ENCODE results near the gene ZNF491. TPM values are rescaled to one million over a fixed set of nuclear protein-coding genes. Genes with fewer than 3 reads are reported as not detected.
"Not testable (repeated sequence)": the region's sequence is repeated elsewhere in the genome, so short reads cannot be mapped to it uniquely, and the experiment has no call there.

Gene ZNF491
- total RNA-seq, 1 donor from 2014 or later, result not detected

DNA sequence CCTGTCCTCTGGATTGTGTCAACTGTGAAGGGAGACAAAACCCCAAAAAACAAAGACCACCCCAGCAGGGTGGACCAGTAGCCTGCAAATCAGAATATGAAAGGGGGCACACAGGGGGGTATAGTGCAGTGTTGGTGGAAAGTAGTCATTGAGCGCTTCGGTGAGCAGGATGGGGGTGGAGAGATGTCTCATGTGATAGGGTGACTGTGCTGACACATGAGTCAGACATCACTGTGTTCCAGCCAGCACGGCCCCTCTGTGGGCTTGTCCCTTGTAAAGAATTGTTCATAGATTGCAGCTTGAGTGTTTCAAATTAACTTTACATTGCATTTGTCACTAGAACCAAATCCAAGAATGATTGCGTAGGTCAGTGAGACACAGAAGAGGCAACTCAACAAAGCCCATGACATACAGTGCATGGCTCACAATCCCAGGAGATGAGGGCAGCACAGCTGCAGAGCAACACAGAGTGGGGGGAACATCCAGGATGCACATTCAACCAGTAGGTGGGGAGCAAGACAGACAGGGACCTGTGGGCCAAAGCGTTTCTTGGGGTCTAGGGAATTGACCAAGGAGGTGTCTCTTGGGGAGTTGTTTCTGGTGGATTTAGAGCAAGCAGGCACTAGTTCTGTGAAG is 23.3 kb downstream of the ZNF491 start:
- H3K27me3 Mint-ChIP-seq (ENCODE audit: unreplicated experiment), result no peaks in the 10 kb centered on the region
- no peak overlapping the region for H3K27ac Mint-ChIP-seq (ENCODE audit: unreplicated experiment)
- no peak for DNase-seq (ENCODE audit: low spot score)
- H3K9me3 Mint-ChIP-seq (ENCODE audit: unreplicated experiment), result peaks cover 16% of the 10 kb centered on the region
- H3K4me3 Mint-ChIP-seq (ENCODE audit: unreplicated experiment), result no peak overlapping the region
- peaks cover 12% of the 10 kb centered on the region for H3K36me3 Mint-ChIP-seq (ENCODE audit: low read depth, unreplicated experiment)
- H3K4me1 Mint-ChIP-seq (ENCODE audit: unreplicated experiment), result no peaks in the 10 kb centered on the region
- TF ChIP-seq, protein P1, sequence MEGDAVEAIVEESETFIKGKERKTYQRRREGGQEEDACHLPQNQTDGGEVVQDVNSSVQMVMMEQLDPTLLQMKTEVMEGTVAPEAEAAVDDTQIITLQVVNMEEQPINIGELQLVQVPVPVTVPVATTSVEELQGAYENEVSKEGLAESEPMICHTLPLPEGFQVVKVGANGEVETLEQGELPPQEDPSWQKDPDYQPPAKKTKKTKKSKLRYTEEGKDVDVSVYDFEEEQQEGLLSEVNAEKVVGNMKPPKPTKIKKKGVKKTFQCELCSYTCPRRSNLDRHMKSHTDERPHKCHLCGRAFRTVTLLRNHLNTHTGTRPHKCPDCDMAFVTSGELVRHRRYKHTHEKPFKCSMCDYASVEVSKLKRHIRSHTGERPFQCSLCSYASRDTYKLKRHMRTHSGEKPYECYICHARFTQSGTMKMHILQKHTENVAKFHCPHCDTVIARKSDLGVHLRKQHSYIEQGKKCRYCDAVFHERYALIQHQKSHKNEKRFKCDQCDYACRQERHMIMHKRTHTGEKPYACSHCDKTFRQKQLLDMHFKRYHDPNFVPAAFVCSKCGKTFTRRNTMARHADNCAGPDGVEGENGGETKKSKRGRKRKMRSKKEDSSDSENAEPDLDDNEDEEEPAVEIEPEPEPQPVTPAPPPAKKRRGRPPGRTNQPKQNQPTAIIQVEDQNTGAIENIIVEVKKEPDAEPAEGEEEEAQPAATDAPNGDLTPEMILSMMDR (IDR thresholded peaks at IDR 0.05; ENCODE audit: unreplicated experiment), result no peak

DNA sequence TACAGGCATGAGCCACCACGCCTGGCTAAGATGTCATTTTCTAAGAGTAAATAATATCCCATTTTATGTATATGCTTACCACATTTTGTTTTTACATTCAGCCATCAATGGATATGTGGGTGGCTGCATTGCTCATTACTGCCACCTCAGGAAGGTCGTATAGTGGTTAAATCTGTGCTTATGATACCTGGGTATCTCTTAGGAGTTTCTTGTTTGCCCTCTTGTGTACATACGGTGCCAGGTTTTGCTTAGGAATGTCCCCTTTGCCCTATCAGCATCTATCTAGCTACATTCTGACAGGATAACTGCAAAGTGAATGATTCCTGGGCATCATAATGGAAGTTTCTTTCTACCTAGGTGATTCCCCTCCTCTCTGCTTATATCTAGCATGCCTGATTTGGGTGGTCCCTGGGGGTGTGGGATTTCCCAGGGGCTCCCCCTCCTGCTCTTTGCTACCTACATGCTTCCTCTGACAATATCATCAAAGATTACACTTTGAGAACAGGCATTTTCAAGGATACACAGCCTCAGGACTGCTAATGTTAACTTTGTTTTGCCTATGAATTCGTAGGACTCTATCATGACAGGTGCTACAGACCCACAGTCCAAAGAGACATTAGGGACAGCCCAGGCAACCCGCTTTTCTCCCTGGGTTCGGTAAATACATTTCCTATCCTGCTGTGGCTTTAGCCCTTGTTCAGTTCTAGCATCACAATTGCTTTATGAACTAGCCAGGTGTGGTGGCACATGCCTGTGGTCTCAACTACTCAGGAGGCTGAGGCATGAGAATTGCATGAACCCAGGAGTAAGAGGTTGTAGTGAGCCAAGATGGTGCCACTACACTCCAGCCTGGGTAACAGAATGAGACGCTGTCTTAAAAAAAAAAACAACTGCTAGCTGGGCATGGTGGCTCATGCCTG is 30.9 kb downstream of the ZNF491 start:
- not testable (repeated sequence) for H3K27ac Mint-ChIP-seq (ENCODE audit: unreplicated experiment); H3K27me3 Mint-ChIP-seq (ENCODE audit: unreplicated experiment); H3K36me3 Mint-ChIP-seq (ENCODE audit: low read depth, unreplicated experiment); DNase-seq (ENCODE audit: low spot score); H3K4me3 Mint-ChIP-seq (ENCODE audit: unreplicated experiment); H3K4me1 Mint-ChIP-seq (ENCODE audit: unreplicated experiment)
- H3K9me3 Mint-ChIP-seq (ENCODE audit: unreplicated experiment), result peaks cover 37% of the 10 kb centered on the region

DNA sequence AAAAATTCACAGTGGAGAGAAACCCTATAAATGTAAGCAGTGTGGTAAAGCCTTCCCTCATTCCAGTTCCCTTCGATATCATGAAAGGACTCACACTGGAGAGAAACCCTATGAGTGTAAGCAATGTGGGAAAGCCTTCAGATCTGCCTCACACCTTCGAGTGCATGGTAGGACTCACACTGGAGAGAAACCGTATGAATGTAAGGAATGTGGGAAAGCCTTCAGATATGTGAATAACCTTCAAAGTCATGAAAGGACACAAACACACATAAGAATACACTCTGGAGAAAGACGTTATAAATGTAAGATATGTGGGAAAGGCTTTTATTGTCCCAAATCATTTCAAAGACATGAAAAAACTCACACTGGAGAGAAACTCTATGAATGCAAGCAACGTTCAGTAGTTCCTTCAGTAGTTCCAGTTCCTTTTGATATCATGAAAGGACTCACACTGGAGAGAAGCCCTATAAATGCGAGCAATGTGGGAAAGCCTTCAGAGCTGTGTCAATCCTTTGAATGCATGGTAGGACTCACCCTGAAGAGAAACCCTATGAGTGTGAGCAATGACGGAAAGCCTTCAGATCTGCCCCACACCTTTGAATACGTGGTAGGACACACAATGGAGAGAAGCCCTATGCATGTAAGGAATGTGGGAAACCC is 34.1 kb downstream of the ZNF491 start:
- Mint-ChIP-seq H3K36me3 (ENCODE audit: low read depth, unreplicated experiment) (no peaks in the 10 kb centered on the region), H3K27me3 (ENCODE audit: unreplicated experiment) (peaks cover 2% of the 10 kb centered on the region), H3K4me3 (ENCODE audit: unreplicated experiment) (no peak overlapping the region), H3K4me1 (ENCODE audit: unreplicated experiment) (no peaks in the 10 kb centered on the region), H3K27ac (ENCODE audit: unreplicated experiment) (no peak overlapping the region), H3K9me3 (ENCODE audit: unreplicated experiment) (peaks cover 45% of the 10 kb centered on the region)
- TF ChIP-seq, protein P1 (IDR thresholded peaks at IDR 0.05; ENCODE audit: unreplicated experiment), result no peak
- no peak for DNase-seq (ENCODE audit: low spot score)

DNA sequence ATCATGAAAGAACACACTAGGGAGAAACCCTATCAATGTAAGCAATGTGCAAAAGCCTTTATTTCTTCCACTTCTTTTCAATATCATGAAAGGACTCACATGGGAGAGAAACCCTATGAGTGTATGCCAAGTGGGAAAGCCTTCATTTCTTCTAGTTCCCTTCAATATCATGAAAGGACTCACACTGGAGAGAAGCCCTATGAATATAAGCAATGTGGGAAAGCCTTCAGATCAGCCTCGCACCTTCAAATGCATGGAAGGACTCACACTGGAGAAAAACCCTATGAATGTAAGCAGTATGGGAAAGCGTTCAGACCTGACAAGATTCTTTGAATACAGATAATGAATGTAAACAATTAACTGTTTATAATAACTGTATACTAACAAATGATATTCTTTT is 35.2 kb downstream of the ZNF491 start:
- H3K27me3 Mint-ChIP-seq (ENCODE audit: unreplicated experiment), result no peaks in the 10 kb centered on the region
- TF ChIP-seq, protein P1 (IDR thresholded peaks at IDR 0.05; ENCODE audit: unreplicated experiment), result no peak
- no peak for DNase-seq (ENCODE audit: low spot score)
- H3K4me1 Mint-ChIP-seq (ENCODE audit: unreplicated experiment), result no peaks in the 10 kb centered on the region
- H3K4me3 Mint-ChIP-seq (ENCODE audit: unreplicated experiment), result no peak overlapping the region
- H3K36me3 Mint-ChIP-seq (ENCODE audit: low read depth, unreplicated experiment), result no peaks in the 10 kb centered on the region
- peaks cover 40% of the 10 kb centered on the region for H3K9me3 Mint-ChIP-seq (ENCODE audit: unreplicated experiment)
- no peak overlapping the region for H3K27ac Mint-ChIP-seq (ENCODE audit: unreplicated experiment)

DNA sequence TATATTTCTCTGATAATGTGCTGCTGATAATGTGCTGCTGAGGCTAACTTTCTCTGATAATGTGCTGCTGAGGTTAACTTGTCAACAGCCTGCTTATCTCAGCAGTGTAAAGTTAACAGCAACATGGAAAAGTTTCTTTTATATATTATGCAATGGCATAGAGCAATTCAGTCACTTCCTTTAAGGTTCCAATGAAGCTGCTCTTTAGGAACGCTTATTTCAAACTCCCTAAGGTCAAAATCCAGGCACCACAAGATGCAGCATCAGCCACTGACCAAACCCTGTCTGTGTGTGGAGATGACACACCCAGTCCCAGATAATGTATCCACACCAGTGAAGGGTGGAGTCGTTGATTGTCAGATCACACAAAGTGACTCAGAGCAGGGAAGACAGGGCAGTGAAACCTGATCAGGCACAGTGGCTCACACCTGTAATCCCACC is 37.3 kb downstream of the ZNF491 start:
- not testable (repeated sequence) for H3K27me3 Mint-ChIP-seq (ENCODE audit: unreplicated experiment); H3K4me3 Mint-ChIP-seq (ENCODE audit: unreplicated experiment); H3K4me1 Mint-ChIP-seq (ENCODE audit: unreplicated experiment); H3K36me3 Mint-ChIP-seq (ENCODE audit: low read depth, unreplicated experiment); DNase-seq (ENCODE audit: low spot score); H3K27ac Mint-ChIP-seq (ENCODE audit: unreplicated experiment)
- peaks cover 32% of the 10 kb centered on the region for H3K9me3 Mint-ChIP-seq (ENCODE audit: unreplicated experiment)
